ENCODE measurements around the gene VEZF1. TPM values are rescaled to one million over a fixed set of nuclear protein-coding genes. Genes with fewer than 3 reads are reported as not detected.

The VEZF1 gene
- total RNA-seq, 1 donor from 2014 or later, result 50.9 TPM

GRCh38 chr17:57938061-57938502 is 50.0 kb downstream of the VEZF1 start:
- DNase-seq (ENCODE audit: low read depth), result no peak
- Mint-ChIP-seq H3K4me1 (ENCODE audit: low read depth, unreplicated experiment) (peaks cover 44% of the 10 kb centered on the region), H3K4me3 (ENCODE audit: unreplicated experiment) (no peak overlapping the region), H3K27me3 (ENCODE audit: low read depth, unreplicated experiment) (no peaks in the 10 kb centered on the region), H3K36me3 (ENCODE audit: low read depth, unreplicated experiment) (no peaks in the 10 kb centered on the region), H3K27ac (ENCODE audit: unreplicated experiment) (no peak overlapping the region), H3K9me3 (ENCODE audit: unreplicated experiment) (no peaks in the 10 kb centered on the region)
- Histone ChIP-seq H3K27ac (ENCODE audit: low read depth, low read length) (no peak overlapping the region), H2AFZ (ENCODE audit: low read depth, low read length) (no peak overlapping the region), H3K9me3 (ENCODE audit: insufficient read depth, low read depth, low read length) (no peaks in the 10 kb centered on the region), H3K4me3 (ENCODE audit: insufficient read depth, low read depth, low read length) (no peak overlapping the region), H3K9ac (ENCODE audit: low read length) (no peak overlapping the region), H3K79me2 (ENCODE audit: insufficient read depth, low read length) (peaks cover 77% of the 10 kb centered on the region), H3K27me3 (ENCODE audit: insufficient read depth, low read length) (no peaks in the 10 kb centered on the region), H3K4me2 (ENCODE audit: low read length) (no peak overlapping the region), H3K4me1 (ENCODE audit: insufficient read depth, low read length) (peaks cover 44% of the 10 kb centered on the region), H3K36me3 (ENCODE audit: insufficient read depth, low read length) (no peaks in the 10 kb centered on the region), H4K20me1 (ENCODE audit: insufficient read depth, low read length) (peaks cover 79% of the 10 kb centered on the region)
- FAIRE-seq, result no peak
- TF ChIP-seq EZH2 (IDR thresholded peaks at IDR 0.05; ENCODE audit: insufficient read depth, low read length) (no peak), CTCF (IDR thresholded peaks at IDR 0.05; ENCODE audit: insufficient read depth, low read depth, low read length) (no peak)

- Histone ChIP-seq H2AFZ (ENCODE audit: low read depth, low read length) (no peak overlapping the region), H3K4me3 (ENCODE audit: insufficient read depth, low read depth, low read length) (no peak overlapping the region), H3K9me3 (ENCODE audit: insufficient read depth, low read depth, low read length) (no peaks in the 10 kb centered on the region), H4K20me1 (ENCODE audit: insufficient read depth, low read length) (peaks cover 83% of the 10 kb centered on the region), H3K4me1 (ENCODE audit: insufficient read depth, low read length) (peaks cover 41% of the 10 kb centered on the region), H3K27ac (ENCODE audit: low read depth, low read length) (no peak overlapping the region), H3K36me3 (ENCODE audit: insufficient read depth, low read length) (no peaks in the 10 kb centered on the region), H3K9ac (ENCODE audit: low read length) (no peak overlapping the region), H3K4me2 (ENCODE audit: low read length) (no peak overlapping the region), H3K79me2 (ENCODE audit: insufficient read depth, low read length) (peaks cover 80% of the 10 kb centered on the region), H3K27me3 (ENCODE audit: insufficient read depth, low read length) (no peaks in the 10 kb centered on the region)
- H3K4me3 Mint-ChIP-seq (ENCODE audit: unreplicated experiment), result no peak overlapping the region
- no peak for FAIRE-seq
- no peaks in the 10 kb centered on the region for H3K27me3 Mint-ChIP-seq (ENCODE audit: low read depth, unreplicated experiment)
- H3K9me3 Mint-ChIP-seq (ENCODE audit: unreplicated experiment), result no peaks in the 10 kb centered on the region
- TF ChIP-seq EZH2 (IDR thresholded peaks at IDR 0.05; ENCODE audit: insufficient read depth, low read length) (no peak), CTCF (IDR thresholded peaks at IDR 0.05; ENCODE audit: insufficient read depth, low read depth, low read length) (no peak)
- no peaks in the 10 kb centered on the region for H3K36me3 Mint-ChIP-seq (ENCODE audit: low read depth, unreplicated experiment)
- H3K27ac Mint-ChIP-seq (ENCODE audit: unreplicated experiment), result no peak overlapping the region
- no peak for DNase-seq (ENCODE audit: low read depth)
- H3K4me1 Mint-ChIP-seq (ENCODE audit: low read depth, unreplicated experiment), result peaks cover 44% of the 10 kb centered on the region
Observed at GRCh38 chr17:57937492-57937891, 50.6 kb downstream of the VEZF1 start.
